PC-3 (cell line): ENCODE results near the gene HOXB6.

Experiments
- EZH2 ChIP-seq: fragments of 300-600 bp; sonication (generic); IDR thresholded peaks from one replicate; pipeline ENCODE4 v1.6.1; 2017; ENCODE audit warnings: antibody characterized with exemption, mild to moderate bottlenecking, low read length; ENCODE audit not compliant: unreplicated experiment
- EZH2phosphoT487 ChIP-seq: fragments of 300-600 bp; sonication (generic); IDR thresholded peaks from 2 replicates; pipeline ENCODE4 v1.6.1; 2018; ENCODE audit warnings: mild to moderate bottlenecking, antibody characterized with exemption, low read length, borderline replicate concordance
- TF ChIP-seq, protein P1 (sequence below): fragments of 300-600 bp; sonication (generic); conservative IDR thresholded peaks from 2 replicates; pipeline ENCODE4 v1.5.1; 2017; ENCODE audit warnings: antibody characterized with exemption, low read depth, mild to moderate bottlenecking, low read length

DNA sequence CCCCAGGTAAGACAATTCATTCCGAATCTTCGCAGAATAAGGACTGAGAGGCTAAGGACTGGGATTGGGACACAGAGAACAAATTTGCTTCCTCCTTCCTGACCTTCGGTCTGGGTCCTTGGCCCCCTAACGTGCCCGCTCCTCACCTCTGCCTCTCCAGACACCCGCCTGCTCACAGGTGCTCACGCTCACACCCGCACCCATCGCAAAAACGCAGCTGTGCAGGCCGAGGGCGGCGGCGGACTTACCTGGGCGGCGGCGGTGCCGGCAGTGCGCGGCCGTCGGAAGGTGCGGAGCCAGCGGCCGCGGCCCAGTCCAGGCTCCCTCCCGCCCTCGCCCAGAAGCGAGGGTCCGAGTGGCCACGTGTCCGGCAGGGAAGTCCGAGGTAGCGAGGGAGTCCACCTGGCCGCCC lies 28.5 kb upstream of the HOXB6 start:
- TF ChIP-seq, protein P1, sequence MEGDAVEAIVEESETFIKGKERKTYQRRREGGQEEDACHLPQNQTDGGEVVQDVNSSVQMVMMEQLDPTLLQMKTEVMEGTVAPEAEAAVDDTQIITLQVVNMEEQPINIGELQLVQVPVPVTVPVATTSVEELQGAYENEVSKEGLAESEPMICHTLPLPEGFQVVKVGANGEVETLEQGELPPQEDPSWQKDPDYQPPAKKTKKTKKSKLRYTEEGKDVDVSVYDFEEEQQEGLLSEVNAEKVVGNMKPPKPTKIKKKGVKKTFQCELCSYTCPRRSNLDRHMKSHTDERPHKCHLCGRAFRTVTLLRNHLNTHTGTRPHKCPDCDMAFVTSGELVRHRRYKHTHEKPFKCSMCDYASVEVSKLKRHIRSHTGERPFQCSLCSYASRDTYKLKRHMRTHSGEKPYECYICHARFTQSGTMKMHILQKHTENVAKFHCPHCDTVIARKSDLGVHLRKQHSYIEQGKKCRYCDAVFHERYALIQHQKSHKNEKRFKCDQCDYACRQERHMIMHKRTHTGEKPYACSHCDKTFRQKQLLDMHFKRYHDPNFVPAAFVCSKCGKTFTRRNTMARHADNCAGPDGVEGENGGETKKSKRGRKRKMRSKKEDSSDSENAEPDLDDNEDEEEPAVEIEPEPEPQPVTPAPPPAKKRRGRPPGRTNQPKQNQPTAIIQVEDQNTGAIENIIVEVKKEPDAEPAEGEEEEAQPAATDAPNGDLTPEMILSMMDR: no peak
- TF ChIP-seq EZH2: no peak
- TF ChIP-seq EZH2phosphoT487: no peak
